GM19372 (cell line): Measurements from ENCODE around the gene ZNF44.

ENCODE experiments used
- ATAC-seq: cut with Tn5 transposase; IDR thresholded peaks from one replicate; pipeline ENCODE4 v1.9.1; 2021; ENCODE audit warnings: mild to moderate bottlenecking, low read depth, moderate library complexity; ENCODE audit not compliant: unreplicated experiment

ZNF44 gene

GRCh38 chr19:12265921-12266704 is 28.6 kb downstream of the ZNF44 start:
- ATAC-seq = no peak

DNA sequence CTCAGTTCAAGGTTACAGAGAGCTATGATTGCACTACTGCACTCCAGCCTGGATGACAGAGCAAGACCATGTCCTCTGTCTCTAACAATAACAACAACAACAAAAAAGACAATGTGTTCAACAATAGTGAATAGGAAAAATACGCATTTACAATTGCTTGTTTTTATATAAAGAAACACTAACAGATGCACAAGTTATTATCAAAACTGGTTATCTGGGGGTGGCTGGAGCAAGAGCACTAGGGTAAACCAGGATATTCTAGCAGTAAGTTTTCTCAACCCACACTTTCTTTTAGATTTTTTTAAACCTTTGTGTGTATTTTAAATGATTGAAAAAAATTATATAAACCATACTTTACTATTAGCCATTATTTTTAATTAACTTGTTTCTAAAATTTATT is 33.1 kb downstream of the ZNF44 start:
- ATAC-seq = no peak

DNA sequence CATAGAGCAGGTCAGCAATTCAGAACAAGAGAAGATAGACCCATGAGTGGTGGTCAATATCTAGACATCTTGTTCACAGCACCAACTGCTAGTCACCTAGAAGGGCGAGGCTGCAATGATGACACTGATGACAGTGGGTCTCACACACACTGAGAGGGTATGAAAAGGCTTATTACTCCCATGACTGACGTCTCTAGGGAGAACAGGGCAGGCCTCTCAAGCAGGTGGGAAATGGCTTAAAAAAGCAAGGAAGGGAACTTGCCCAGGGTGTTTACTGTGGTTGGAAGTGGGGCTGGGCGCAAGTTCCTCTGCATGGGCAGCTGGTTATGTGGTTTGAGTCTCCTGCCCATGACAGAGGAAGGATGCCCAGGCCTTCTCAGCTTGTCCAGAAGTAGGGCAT is 33.8 kb downstream of the ZNF44 start:
- ATAC-seq = no peak

- ATAC-seq = no peak
Observed at GRCh38 chr19:12260236-12260635, 34.4 kb downstream of the ZNF44 start.

DNA sequence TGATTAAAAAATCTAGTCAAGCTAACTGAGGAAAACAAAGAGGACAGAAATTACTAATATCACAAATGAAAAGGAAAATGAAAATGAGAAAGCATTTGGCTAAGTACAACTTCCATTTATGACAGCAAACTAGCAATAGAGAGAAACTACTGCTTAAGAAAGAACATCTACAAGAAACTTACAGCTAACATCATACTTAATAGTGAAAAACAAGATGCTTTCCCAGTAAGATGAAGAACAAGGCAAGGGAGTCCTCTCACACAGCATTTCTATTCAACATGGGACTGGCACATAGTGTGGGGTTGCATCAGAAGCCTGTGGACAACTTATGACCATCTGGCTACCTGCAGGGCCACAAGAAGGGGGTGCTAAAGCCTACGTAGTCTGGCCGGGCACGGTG is 39.3 kb downstream of the ZNF44 start:
- no peak for ATAC-seq

GRCh38 chr19:12247644-12248222 is 47.0 kb downstream of the ZNF44 start:
- ATAC-seq = no peak

DNA sequence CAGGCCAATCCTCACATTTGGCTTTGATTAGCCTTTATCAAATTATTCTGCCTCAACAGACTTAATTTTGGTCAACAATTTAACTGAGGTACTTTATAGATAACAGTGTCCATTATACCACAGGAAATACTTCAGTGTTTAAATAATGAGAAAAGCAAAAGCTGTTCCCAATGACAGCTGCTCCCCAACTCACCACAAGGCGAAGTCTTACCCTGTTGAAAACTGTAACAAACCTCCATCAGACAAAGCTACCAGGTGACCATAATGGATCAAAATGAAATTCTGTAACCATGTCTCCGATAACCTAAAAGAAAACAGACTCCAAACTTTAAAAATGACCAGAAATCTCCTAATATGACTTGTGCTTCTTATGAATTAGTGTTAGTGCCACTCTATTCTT is 50.3 kb downstream of the ZNF44 start:
- no peak for ATAC-seq

DNA sequence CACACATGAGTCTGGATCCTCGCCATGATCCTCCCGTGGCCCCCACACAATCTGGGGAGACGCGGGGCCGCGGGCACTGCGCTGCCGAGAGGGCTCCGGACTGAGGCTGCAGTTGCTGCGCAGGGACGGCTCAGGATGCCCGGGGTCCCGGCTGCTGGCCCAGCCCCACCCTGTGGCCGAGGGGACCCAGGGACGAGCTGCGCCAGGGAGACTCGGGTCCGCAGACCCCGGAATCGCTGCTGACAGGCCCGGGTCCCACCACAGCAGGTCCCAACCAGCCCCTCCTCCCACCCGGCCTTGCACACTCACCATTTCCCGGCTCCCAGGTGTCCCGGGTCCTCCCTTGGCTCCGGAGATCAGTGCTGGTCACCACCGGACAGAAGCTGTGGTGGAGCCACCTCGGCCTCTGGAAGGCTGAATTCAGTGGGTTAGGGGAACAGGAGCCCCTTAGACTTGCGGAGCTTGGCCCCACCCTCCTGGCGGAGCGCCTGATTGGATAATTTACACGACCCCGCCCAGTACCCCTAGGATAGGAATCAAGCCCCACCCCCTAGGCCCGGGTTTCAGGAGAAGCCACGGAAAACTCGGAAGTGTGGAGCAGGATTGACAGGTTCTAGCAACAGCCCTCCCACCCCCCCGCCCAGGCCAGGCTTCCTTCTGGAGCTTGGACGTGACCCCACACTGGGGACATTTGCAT is 57.4 kb downstream of the ZNF44 start:
- ATAC-seq = no peak

DNA sequence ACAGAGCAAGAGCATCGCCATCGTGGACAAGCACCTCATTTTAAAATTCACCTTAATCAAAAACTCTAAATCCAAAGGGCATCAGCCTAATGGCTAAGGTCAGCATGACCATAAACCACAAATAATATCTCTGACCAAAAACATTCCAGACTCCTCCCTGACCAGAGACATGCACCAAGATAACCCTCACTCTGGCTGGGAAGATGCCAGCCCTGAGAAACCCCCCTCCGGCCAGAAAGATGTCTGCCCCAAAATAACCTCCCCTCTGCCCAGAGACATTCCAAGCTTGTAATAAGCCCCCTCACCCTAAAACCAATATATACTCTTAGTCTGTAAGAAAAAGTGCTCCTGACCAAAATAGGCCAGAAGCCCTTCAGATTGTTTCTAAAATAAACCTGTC is 61.7 kb downstream of the ZNF44 start:
- no peak for ATAC-seq

- no peak for ATAC-seq
Observed at GRCh38 chr19:12230751-12231733, 63.6 kb downstream of the ZNF44 start.

- no peak for ATAC-seq
Observed at GRCh38 chr19:12229990-12230389, 64.7 kb downstream of the ZNF44 start.

DNA sequence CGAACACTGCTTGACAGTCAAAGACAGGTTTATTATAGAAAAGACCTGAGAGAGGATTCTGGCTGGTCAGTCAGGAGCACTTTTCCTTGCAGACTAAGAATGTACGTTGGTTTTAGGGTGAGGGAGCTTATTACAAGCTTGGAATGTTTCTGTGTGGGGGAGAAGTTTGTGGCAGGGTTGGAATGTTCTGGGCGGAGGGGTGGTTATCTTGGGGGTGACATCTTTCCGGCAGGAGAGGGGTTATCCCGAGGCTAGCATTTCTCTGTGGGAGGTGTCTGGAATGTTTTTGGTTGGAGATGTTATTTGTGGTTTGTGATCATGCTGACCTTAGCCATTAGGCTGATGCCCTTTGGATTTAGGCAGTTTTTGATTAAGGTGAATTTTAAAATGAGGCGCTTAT is 70.0 kb downstream of the ZNF44 start:
- ATAC-seq = no peak

- no peak for ATAC-seq
Observed at GRCh38 chr19:12222980-12223630, 71.6 kb downstream of the ZNF44 start.
